Stimulated activated CD8-positive, alpha-beta memory T cell treated with anti-CD3 and anti-CD28 coated beads, Interleukin-15, amount 100 ng/mL, for 24 hours (primary cell): Measurements from ENCODE around the gene CLNK.

Experiments used
- DNase-seq: peaks from one replicate; pipeline ENCODE4 v3.0.0-alpha.2; 2020; ENCODE audit warnings: low read depth

Gene CLNK, protein sequence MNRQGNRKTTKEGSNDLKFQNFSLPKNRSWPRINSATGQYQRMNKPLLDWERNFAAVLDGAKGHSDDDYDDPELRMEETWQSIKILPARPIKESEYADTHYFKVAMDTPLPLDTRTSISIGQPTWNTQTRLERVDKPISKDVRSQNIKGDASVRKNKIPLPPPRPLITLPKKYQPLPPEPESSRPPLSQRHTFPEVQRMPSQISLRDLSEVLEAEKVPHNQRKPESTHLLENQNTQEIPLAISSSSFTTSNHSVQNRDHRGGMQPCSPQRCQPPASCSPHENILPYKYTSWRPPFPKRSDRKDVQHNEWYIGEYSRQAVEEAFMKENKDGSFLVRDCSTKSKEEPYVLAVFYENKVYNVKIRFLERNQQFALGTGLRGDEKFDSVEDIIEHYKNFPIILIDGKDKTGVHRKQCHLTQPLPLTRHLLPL

GRCh38 chr4:10684631-10685030 is at the start of gene CLNK:
CLNK (minus strand) TSS chr4:10684768; CDS start chr4:10667869, 16,899 bp downstream.
- DNase-seq: no peak

- no peak for DNase-seq
Observed at GRCh38 chr4:10733481-10734062, 49.0 kb upstream of the CLNK start.

GRCh38 chr4:10732914-10733415 is 48.4 kb upstream of the CLNK start:
- DNase-seq: no peak

- no peak for DNase-seq
Observed at GRCh38 chr4:10732235-10732913, 47.8 kb upstream of the CLNK start.

GRCh38 chr4:10731690-10732089 is 47.1 kb upstream of the CLNK start:
- no peak for DNase-seq

GRCh38 chr4:10731162-10731561 is 46.6 kb upstream of the CLNK start:
- no peak for DNase-seq

DNA sequence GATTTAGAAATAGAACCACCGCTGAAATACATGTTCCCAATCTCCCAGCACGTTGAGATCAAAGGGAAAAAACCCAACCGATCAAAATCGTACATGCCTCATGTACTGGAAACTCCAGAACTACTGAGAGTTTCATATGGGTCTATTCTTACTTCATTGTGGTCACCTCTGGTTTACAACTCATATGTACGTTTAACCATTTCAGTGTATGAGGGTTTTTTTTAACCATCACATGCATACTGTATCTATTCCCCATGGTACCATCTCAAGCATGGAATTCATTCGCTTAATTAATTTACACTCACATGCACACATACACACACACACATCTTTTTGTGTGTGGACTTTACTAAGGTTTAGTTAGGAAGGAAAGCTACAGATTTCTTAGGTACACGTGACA is 46.0 kb upstream of the CLNK start:
- no peak for DNase-seq

DNA sequence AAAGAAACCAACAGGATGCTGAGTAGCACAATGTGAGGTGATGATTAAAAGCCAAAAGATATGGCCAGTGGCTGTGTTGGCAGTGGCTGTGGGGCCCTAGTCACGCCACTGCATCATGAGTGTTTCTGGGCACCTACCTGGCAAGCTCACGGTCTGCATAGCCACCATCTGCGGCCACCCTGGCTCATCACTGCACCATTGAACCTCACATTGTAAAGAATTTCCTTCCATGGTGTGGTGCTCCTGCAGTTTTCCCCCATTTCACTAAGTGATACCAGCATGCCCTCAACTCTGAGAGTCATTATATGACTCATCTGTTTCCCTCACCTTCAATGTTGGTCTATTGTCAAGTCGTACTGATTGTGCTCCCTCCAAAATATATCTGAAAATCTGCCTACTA is 45.5 kb upstream of the CLNK start:
- no peak for DNase-seq

- DNase-seq: no peak
Observed at GRCh38 chr4:10729366-10729765, 44.8 kb upstream of the CLNK start.

- no peak for DNase-seq
Observed at GRCh38 chr4:10728016-10728415, 43.4 kb upstream of the CLNK start.

GRCh38 chr4:10727140-10727880 is 42.7 kb upstream of the CLNK start:
- DNase-seq: no peak

- no peak for DNase-seq
Observed at GRCh38 chr4:10722957-10723356, 38.4 kb upstream of the CLNK start.

- no peak for DNase-seq
Observed at GRCh38 chr4:10721616-10722015, 37.0 kb upstream of the CLNK start.

GRCh38 chr4:10716163-10716562 is 31.6 kb upstream of the CLNK start:
- no peak for DNase-seq

- DNase-seq: no peak
Observed at GRCh38 chr4:10715696-10716095, 31.1 kb upstream of the CLNK start.

- DNase-seq: no peak
Observed at GRCh38 chr4:10715135-10715534, 30.6 kb upstream of the CLNK start.

GRCh38 chr4:10713591-10713990 is 29.0 kb upstream of the CLNK start:
- DNase-seq: no peak

- DNase-seq: no peak
Observed at GRCh38 chr4:10706236-10706635, 21.7 kb upstream of the CLNK start.

DNA sequence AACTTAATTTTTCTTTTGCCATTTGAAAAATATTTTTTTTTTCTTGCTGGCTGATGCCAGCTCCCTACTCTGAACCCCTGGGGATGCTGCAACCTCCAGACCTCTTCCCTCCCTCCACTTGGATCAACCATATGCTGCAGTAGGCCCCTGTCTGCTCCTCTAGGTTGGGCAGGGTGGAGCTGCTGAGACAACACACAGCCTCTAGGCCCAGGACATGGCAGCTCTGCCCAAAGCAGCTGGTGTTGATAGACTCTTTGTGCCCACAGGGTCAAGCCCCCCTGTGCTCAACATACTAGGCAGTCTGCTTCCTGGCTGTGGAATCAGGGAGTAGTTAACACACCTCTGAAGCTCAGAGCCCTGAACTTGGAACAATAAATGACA is 19.9 kb upstream of the CLNK start:
- no peak for DNase-seq

- no peak for DNase-seq
Observed at GRCh38 chr4:10703766-10704429, 19.3 kb upstream of the CLNK start.

GRCh38 chr4:10703156-10703555 is 18.6 kb upstream of the CLNK start:
- DNase-seq: no peak
